ENCODE results near the gene CXCR2.

DNA sequence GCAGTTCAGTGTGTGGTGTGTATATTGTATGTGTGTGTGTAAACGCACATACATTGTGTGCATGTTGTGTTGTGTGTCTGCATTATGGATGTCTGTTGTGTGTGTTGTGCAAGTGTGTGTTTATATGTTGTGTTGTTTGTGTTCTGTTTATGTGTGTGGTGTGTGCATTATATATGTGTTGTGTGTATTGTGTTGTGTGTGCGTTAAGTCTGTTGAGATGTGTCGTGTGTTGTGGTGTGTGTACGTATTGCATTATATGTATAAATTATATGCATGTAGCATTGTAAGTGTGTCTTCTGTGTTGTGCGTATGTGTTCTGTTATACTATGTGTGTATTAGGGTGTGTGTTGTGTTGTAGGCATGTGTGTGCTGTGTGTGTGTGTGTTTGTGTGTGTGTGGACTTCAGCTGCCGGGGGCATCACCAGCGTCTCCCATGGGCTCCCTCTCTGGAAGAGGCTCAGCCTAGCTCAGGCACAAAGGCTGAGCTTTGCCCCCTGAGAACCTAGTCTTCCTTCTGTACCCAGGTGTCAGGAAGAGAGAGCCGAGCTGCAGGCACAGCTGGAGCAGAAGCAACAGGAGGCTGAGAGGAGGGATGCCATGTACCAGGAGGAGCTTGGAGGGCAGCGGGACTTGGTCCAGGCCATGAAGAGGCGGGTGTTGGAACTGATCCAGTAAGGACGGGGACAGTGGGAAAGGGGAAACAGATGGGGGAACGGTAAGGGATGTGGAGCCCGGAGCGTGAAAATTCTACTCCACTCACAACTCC lies 43.1 kb upstream of the CXCR2 start:
- TF ChIP-seq NFYB (IDR thresholded peaks at IDR 0.05; ENCODE audit: insufficient read depth, low read depth, low read length) (no peak), ZSCAN29 (IDR thresholded peaks at IDR 0.05) (no peak), HDAC2 (IDR thresholded peaks at IDR 0.05) (no peak), SKIL (IDR thresholded peaks at IDR 0.05; ENCODE audit: low read depth, poor library complexity, severe bottlenecking) (no peak), SIN3A (IDR thresholded peaks at IDR 0.05; ENCODE audit: low read depth, low read length) (no peak), CTCF (IDR thresholded peaks at IDR 0.05 in 2 of 3, conservative IDR thresholded peaks at IDR 0.05 in 1 of 3; ENCODE audit: control insufficient read depth in 2 of 3, extremely low read depth in 1 of 3, insufficient read depth in 1 of 3, low read depth in 3 of 3, low read length in 3 of 3) (no peak), CHD4 (IDR thresholded peaks at IDR 0.05) (no peak; the same call in 1 of the 2 replicates), ZBED1 (IDR thresholded peaks at IDR 0.05; ENCODE audit: borderline replicate concordance) (no peak), POLR2AphosphoS2 (IDR thresholded peaks at IDR 0.05; ENCODE audit: low read depth, low read length) (no peak), HDGF (IDR thresholded peaks at IDR 0.05) (no peak), YY1 (IDR thresholded peaks at IDR 0.05; ENCODE audit: low read depth, low read length) (no peak), SMC3 (IDR thresholded peaks at IDR 0.05; ENCODE audit: borderline replicate concordance, low read length) (no peak), SP1 (IDR thresholded peaks at IDR 0.05; ENCODE audit: low read depth, low read length) (no peak)
- TF ChIP-seq, protein P1, sequence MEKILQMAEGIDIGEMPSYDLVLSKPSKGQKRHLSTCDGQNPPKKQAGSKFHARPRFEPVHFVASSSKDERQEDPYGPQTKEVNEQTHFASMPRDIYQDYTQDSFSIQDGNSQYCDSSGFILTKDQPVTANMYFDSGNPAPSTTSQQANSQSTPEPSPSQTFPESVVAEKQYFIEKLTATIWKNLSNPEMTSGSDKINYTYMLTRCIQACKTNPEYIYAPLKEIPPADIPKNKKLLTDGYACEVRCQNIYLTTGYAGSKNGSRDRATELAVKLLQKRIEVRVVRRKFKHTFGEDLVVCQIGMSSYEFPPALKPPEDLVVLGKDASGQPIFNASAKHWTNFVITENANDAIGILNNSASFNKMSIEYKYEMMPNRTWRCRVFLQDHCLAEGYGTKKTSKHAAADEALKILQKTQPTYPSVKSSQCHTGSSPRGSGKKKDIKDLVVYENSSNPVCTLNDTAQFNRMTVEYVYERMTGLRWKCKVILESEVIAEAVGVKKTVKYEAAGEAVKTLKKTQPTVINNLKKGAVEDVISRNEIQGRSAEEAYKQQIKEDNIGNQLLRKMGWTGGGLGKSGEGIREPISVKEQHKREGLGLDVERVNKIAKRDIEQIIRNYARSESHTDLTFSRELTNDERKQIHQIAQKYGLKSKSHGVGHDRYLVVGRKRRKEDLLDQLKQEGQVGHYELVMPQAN (conservative IDR thresholded peaks at IDR 0.05): no peak
